A204.1 (cell line): ENCODE measurements around the gene CR1.
"Not testable (repeated sequence)": the region's sequence is repeated elsewhere in the genome, so short reads cannot be mapped to it uniquely, and the experiment has no call there.

Experiments used
- FAIRE-seq: peaks from 2 replicates; lab custom pipeline; 2012; peaks lifted over from hg19 to GRCh38; lab: Jason Lieb, UNC

CR1 gene

GRCh38 chr1:207676153-207676552 lies 180.2 kb downstream of the CR1 start:
- FAIRE-seq = no peak

- FAIRE-seq = not testable (repeated sequence)
These were observed 184.8 kb downstream of the CR1 start for GRCh38 chr1:207680590-207681388.

- FAIRE-seq = not testable (repeated sequence)
These were observed 187.0 kb downstream of the CR1 start for GRCh38 chr1:207682872-207683434.

- FAIRE-seq = not testable (repeated sequence)
These were observed 194.6 kb downstream of the CR1 start for GRCh38 chr1:207690551-207690950.

GRCh38 chr1:207691010-207691409 lies 195.1 kb downstream of the CR1 start:
- no peak for FAIRE-seq
